Choroid plexus epithelial cell (primary cell): ENCODE measurements around the gene FOXN1.
A peak's percentile ranks its signal among the peaks of the same experiment; 100 is the strongest.

Source experiments
- DNase-seq: peaks from one replicate; pipeline ENCODE4 v3.0.0-alpha.2; 2010; ENCODE audit warnings: low read depth
- H3K4me3 ChIP-seq: 2 replicates; pipeline ENCODE4 v1.5.1; 2011; ENCODE audit warnings: low read depth, mild to moderate bottlenecking, control low read depth, low read length, moderate library complexity
- TF ChIP-seq, protein P1 (sequence below): conservative IDR thresholded peaks from 2 replicates; pipeline ENCODE4 v1.5.1; 2011; ENCODE audit warnings: low read depth, mild to moderate bottlenecking, control low read depth, inconsistent platforms, low read length, moderate library complexity

Gene FOXN1

GRCh38 chr17:28488533-28489276 lies 17.4 kb upstream of the FOXN1 start:
- no peak overlapping the region for H3K4me3 ChIP-seq
- no peak for DNase-seq
- TF ChIP-seq, protein P1, sequence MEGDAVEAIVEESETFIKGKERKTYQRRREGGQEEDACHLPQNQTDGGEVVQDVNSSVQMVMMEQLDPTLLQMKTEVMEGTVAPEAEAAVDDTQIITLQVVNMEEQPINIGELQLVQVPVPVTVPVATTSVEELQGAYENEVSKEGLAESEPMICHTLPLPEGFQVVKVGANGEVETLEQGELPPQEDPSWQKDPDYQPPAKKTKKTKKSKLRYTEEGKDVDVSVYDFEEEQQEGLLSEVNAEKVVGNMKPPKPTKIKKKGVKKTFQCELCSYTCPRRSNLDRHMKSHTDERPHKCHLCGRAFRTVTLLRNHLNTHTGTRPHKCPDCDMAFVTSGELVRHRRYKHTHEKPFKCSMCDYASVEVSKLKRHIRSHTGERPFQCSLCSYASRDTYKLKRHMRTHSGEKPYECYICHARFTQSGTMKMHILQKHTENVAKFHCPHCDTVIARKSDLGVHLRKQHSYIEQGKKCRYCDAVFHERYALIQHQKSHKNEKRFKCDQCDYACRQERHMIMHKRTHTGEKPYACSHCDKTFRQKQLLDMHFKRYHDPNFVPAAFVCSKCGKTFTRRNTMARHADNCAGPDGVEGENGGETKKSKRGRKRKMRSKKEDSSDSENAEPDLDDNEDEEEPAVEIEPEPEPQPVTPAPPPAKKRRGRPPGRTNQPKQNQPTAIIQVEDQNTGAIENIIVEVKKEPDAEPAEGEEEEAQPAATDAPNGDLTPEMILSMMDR, result no peak

GRCh38 chr17:28491286-28491685 lies 14.9 kb upstream of the FOXN1 start:
- no peak overlapping the region for H3K4me3 ChIP-seq
- TF ChIP-seq, protein P1, result no peak
- no peak for DNase-seq

GRCh38 chr17:28491860-28492259 lies 14.3 kb upstream of the FOXN1 start:
- TF ChIP-seq, protein P1, result no peak
- DNase-seq, result no peak
- no peak overlapping the region for H3K4me3 ChIP-seq

- TF ChIP-seq, protein P1, result peak; percentile 12
- H3K4me3 ChIP-seq, result no peak overlapping the region
- peak; percentile 42 for DNase-seq
These were observed 13.5 kb upstream of the FOXN1 start for GRCh38 chr17:28492352-28493310.

DNA sequence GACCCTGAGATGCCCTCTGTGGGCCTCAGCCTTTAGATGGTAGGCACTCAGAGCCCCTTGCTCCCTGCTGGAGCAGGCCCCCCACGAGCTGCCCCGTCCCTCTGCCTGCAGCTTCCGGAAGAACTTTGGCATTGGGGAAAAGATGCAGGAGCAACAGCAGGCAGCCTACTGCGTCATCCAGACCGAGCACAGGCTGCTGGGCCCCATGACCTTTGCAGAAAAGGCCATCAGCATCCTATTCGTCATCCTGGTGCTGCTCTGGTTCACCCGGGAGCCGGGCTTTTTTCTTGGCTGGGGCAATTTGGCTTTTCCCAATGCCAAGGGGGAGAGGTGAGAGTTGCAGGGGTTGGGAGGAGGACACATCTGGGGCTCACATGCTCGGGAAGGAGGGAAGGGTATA lies 12.7 kb upstream of the FOXN1 start:
- peak; percentile 41 for DNase-seq
- TF ChIP-seq, protein P1, result no peak
- no peak overlapping the region for H3K4me3 ChIP-seq

DNA sequence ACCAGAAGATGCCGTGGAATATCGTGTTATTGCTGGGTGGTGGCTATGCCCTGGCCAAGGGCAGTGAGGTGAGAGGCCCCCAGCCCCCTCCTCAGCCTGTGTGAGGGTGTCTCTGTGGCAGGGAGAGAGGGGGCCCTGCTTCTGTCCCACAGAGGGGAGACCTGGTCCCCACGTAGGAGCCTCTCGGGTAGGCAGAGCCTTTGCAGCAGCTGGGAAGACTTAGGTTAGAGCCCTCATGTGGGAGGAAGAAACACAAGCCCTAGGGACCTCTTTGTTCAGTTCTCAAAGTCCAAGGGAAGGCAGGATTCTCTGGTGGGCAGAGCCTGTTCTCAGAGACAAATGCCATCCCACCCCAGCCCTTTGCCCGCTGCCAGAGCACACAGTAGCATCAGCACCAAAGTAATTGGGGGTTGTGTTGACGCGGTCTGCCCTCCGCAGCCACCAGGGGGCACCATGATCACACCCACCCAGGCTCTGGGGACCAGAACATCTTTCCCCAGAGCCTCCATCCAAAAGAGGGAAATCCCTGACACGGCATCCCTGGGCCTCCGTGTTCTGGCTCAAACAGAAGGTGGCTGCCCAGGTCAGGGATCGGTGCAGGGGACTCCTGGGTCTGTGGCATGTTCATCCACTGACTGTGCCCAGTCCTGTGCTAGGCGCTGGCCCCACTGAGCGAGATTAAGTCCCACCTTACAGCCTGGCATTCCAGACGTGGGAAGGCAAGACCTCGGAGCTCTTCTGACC lies 11.5 kb upstream of the FOXN1 start:
- no peak overlapping the region for H3K4me3 ChIP-seq
- DNase-seq, result peak; percentile 75
- TF ChIP-seq, protein P1, result peak; percentile 93
